ACC112 (cell line): ENCODE measurements around the gene CNBP.
"Not testable (repeated sequence)": the region's sequence is repeated elsewhere in the genome, so short reads cannot be mapped to it uniquely, and the experiment has no call there.

Source experiments
- H2AFZ ChIP-seq: fragments of 200-600 bp; sonication (generic); one replicate; pipeline ENCODE4 v1.6.0; 2017; ENCODE audit warnings: antibody characterized with exemption, low read length; ENCODE audit not compliant: unreplicated experiment
- H3K27ac ChIP-seq: fragments of 200-600 bp; sonication (generic); 2 replicates; pipeline ENCODE4 v1.5.1; 2014; ENCODE audit warnings: low read depth, mild to moderate bottlenecking, antibody characterized with exemption, low read length, moderate library complexity
- H3K27me3 ChIP-seq: fragments of 200-600 bp; sonication (generic); 2 replicates; pipeline ENCODE4 v1.6.1; 2014; ENCODE audit warnings: mild to moderate bottlenecking, antibody characterized with exemption, low read length, moderate library complexity, mixed read lengths; ENCODE audit not compliant: insufficient read depth
- H3K36me3 ChIP-seq: fragments of 200-600 bp; sonication (generic); 2 replicates; pipeline ENCODE4 v1.6.1; 2016; ENCODE audit warnings: mild to moderate bottlenecking, antibody characterized with exemption, low read length, moderate library complexity, mixed read lengths; ENCODE audit not compliant: insufficient read depth
- H3K4me1 ChIP-seq: fragments of 200-600 bp; sonication (generic); one replicate; pipeline ENCODE4 v1.6.1; 2016; ENCODE audit warnings: low read length, mixed read lengths; ENCODE audit not compliant: insufficient read depth, unreplicated experiment, control insufficient read depth
- H3K4me3 ChIP-seq: fragments of 200-600 bp; sonication (generic); 2 replicates; pipeline ENCODE4 v1.5.1; 2014; ENCODE audit warnings: mild to moderate bottlenecking, low read depth, low read length
- H3K79me2 ChIP-seq: fragments of 200-600 bp; sonication (generic); one replicate; pipeline ENCODE4 v1.6.0; 2016; ENCODE audit warnings: low read length; ENCODE audit not compliant: control insufficient read depth, unreplicated experiment, insufficient read depth

CNBP gene

GRCh38 chr3:129183569-129184395, at the start of gene CNBP:
TSS of gene CNBP (minus strand) at chr3:129183896. CDS start at chr3:129171757, 12,139 bp downstream.
- Histone ChIP-seq H3K27me3 (no peaks in the 10 kb centered on the region), H3K27ac (peak within 1 kb of the TSS; percentile 88), H3K4me1 (peaks cover 30% of the 10 kb centered on the region), H2AFZ (peak within 1 kb of the TSS; percentile 73), H3K79me2 (peaks cover 64% of the 10 kb centered on the region), H3K36me3 (peaks cover 11% of the 10 kb centered on the region), H3K4me3 (peak within 1 kb of the TSS; percentile 86)

- H3K27ac ChIP-seq: peak overlapping the region; percentile 70
- H3K36me3 ChIP-seq: no peaks in the 10 kb centered on the region
- H3K79me2 ChIP-seq: no peaks in the 10 kb centered on the region
- no peaks in the 10 kb centered on the region for H3K27me3 ChIP-seq
- no peak overlapping the region; the same call in 1 of the 2 replicates for H3K4me3 ChIP-seq
- H2AFZ ChIP-seq: no peak overlapping the region
- H3K4me1 ChIP-seq: peaks cover 35% of the 10 kb centered on the region
Observed at GRCh38 chr3:129231331-129232119, 47.8 kb upstream of the CNBP start.

GRCh38 chr3:129230311-129231019, 46.8 kb upstream of the CNBP start:
- no peaks in the 10 kb centered on the region for H3K27me3 ChIP-seq
- H3K27ac ChIP-seq: peak overlapping the region; percentile 70
- H3K79me2 ChIP-seq: no peaks in the 10 kb centered on the region
- no peaks in the 10 kb centered on the region for H3K36me3 ChIP-seq
- H3K4me3 ChIP-seq: no peak overlapping the region
- H2AFZ ChIP-seq: no peak overlapping the region
- H3K4me1 ChIP-seq: peaks cover 46% of the 10 kb centered on the region

- H3K79me2 ChIP-seq: no peaks in the 10 kb centered on the region
- no peaks in the 10 kb centered on the region for H3K27me3 ChIP-seq
- H3K4me3 ChIP-seq: no peak overlapping the region
- H3K4me1 ChIP-seq: peaks cover 56% of the 10 kb centered on the region
- H2AFZ ChIP-seq: peak overlapping the region; percentile 59
- no peaks in the 10 kb centered on the region for H3K36me3 ChIP-seq
- H3K27ac ChIP-seq: peak overlapping the region; percentile 80
Observed at GRCh38 chr3:129228891-129229585, 45.3 kb upstream of the CNBP start.

- no peaks in the 10 kb centered on the region for H3K36me3 ChIP-seq
- no peaks in the 10 kb centered on the region for H3K79me2 ChIP-seq
- H3K27ac ChIP-seq: peak overlapping the region; percentile 83
- H3K4me3 ChIP-seq: no peak overlapping the region
- H3K4me1 ChIP-seq: peaks cover 48% of the 10 kb centered on the region
- no peaks in the 10 kb centered on the region for H3K27me3 ChIP-seq
- no peak overlapping the region for H2AFZ ChIP-seq
Observed at GRCh38 chr3:129226374-129226773, 42.7 kb upstream of the CNBP start.

- Histone ChIP-seq H2AFZ (peak overlapping the region; percentile 8), H3K4me1 (peaks cover 40% of the 10 kb centered on the region), H3K4me3 (peak overlapping the region; percentile 53), H3K27me3 (no peaks in the 10 kb centered on the region), H3K79me2 (no peaks in the 10 kb centered on the region), H3K27ac (peak overlapping the region; percentile 83), H3K36me3 (no peaks in the 10 kb centered on the region)
Observed at GRCh38 chr3:129224984-129225393, 41.3 kb upstream of the CNBP start.

GRCh38 chr3:129224387-129224786, 40.7 kb upstream of the CNBP start:
- Histone ChIP-seq H3K4me1 (peaks cover 36% of the 10 kb centered on the region), H3K27ac (peak overlapping the region; percentile 83), H2AFZ (peak overlapping the region; percentile 8)
- not testable (repeated sequence) for H3K79me2 ChIP-seq, H3K4me3 ChIP-seq, H3K36me3 ChIP-seq, H3K27me3 ChIP-seq

GRCh38 chr3:129218742-129219141, 35.0 kb upstream of the CNBP start:
- Histone ChIP-seq H3K27ac (no peak overlapping the region), H3K79me2 (no peaks in the 10 kb centered on the region), H2AFZ (no peak overlapping the region)

GRCh38 chr3:129213238-129213637, 29.5 kb upstream of the CNBP start:
- Histone ChIP-seq H2AFZ (no peak overlapping the region), H3K27ac (no peak overlapping the region), H3K4me3 (no peak overlapping the region), H3K36me3 (no peaks in the 10 kb centered on the region), H3K27me3 (no peaks in the 10 kb centered on the region), H3K4me1 (peaks cover 19% of the 10 kb centered on the region), H3K79me2 (no peaks in the 10 kb centered on the region)

More at GRCh38 chr3:129218742-129219141, 35.0 kb upstream of the CNBP start:
- Histone ChIP-seq H3K27me3 (no peaks in the 10 kb centered on the region), H3K36me3 (no peaks in the 10 kb centered on the region), H3K4me1 (no peaks in the 10 kb centered on the region), H3K4me3 (no peak overlapping the region)

GRCh38 chr3:129211772-129212171, 28.1 kb upstream of the CNBP start:
- Histone ChIP-seq H3K4me3 (peak overlapping the region; percentile 32; the same call in 1 of the 2 replicates), H3K27ac (peak overlapping the region; percentile 31), H3K79me2 (no peaks in the 10 kb centered on the region), H3K36me3 (no peaks in the 10 kb centered on the region), H2AFZ (peak overlapping the region; percentile 10), H3K27me3 (no peaks in the 10 kb centered on the region), H3K4me1 (peaks cover 19% of the 10 kb centered on the region)
